Chondrocyte (in vitro differentiated cells): ENCODE measurements around the gene FBXW9. TPM values are rescaled to one million over a fixed set of nuclear protein-coding genes. Genes with fewer than 3 reads are reported as not detected.
"Not testable (repeated sequence)": the region's sequence is repeated elsewhere in the genome, so short reads cannot be mapped to it uniquely, and the experiment has no call there.

ENCODE experiments used
- DNase-seq: peaks from one replicate; pipeline ENCODE4 v3.0.0; 2021; ENCODE audit warnings: mixed read lengths, low spot score
- H3K27ac Mint-ChIP-seq: one replicate; pipeline ENCODE4 v1.8.0; 2021; ENCODE audit warnings: mild to moderate bottlenecking, moderate library complexity, mixed read lengths; ENCODE audit not compliant: unreplicated experiment
- H3K27me3 Mint-ChIP-seq: 2 replicates; pipeline ENCODE4 v1.8.0; 2021; ENCODE audit warnings: low read depth, mixed read lengths
- H3K36me3 Mint-ChIP-seq: 2 replicates; pipeline ENCODE4 v1.8.0; 2021; ENCODE audit warnings: low read depth, mixed read lengths
- H3K4me1 Mint-ChIP-seq: 2 replicates; pipeline ENCODE4 v1.8.0; 2021; ENCODE audit warnings: low read depth, mild to moderate bottlenecking, mixed read lengths
- H3K4me3 Mint-ChIP-seq: one replicate; pipeline ENCODE4 v1.8.0; 2021; ENCODE audit warnings: mild to moderate bottlenecking, moderate library complexity, mixed read lengths; ENCODE audit not compliant: unreplicated experiment
- H3K9me3 Mint-ChIP-seq: 2 replicates; pipeline ENCODE4 v1.8.0; 2021; ENCODE audit warnings: low read depth, mixed read lengths
- CTCF ChIP-seq: fragments of 200-600 bp; sonication (generic); IDR thresholded peaks from 2 replicates; pipeline ENCODE4 v1.5.0; 2021; ENCODE audit warnings: antibody characterized with exemption, mild to moderate bottlenecking, moderate library complexity
- total RNA-seq: library from RNA; stranded (reverse); gene quantifications from 3 replicates; pipeline ENCODE4 v1.2.1, GENCODE V29; 2021

FBXW9 gene
- total RNA-seq, 1 donor from 2014 or later: 5.0 TPM

- Mint-ChIP-seq H3K4me1 (peaks cover 40% of the 10 kb centered on the region), H3K4me3 (peak overlapping the region; percentile 92), H3K27me3 (no peaks in the 10 kb centered on the region), H3K27ac (peak overlapping the region; percentile 95), H3K36me3 (peaks cover 13% of the 10 kb centered on the region), H3K9me3 (no peaks in the 10 kb centered on the region)
- DNase-seq: no peak
- TF ChIP-seq CTCF: peak; percentile 65
Observed at GRCh38 chr19:12733369-12734214, 37.2 kb upstream of the FBXW9 start.

- Mint-ChIP-seq H3K4me3 (no peak overlapping the region), H3K4me1 (peaks cover 21% of the 10 kb centered on the region), H3K9me3 (no peaks in the 10 kb centered on the region), H3K27ac (no peak overlapping the region), H3K27me3 (no peaks in the 10 kb centered on the region), H3K36me3 (peaks cover 16% of the 10 kb centered on the region)
- no peak for DNase-seq
- no peak for TF ChIP-seq CTCF
Observed at GRCh38 chr19:12731337-12731736, 34.9 kb upstream of the FBXW9 start.

- Mint-ChIP-seq H3K4me1 (peaks cover 20% of the 10 kb centered on the region), H3K27me3 (no peaks in the 10 kb centered on the region), H3K27ac (no peak overlapping the region), H3K36me3 (peaks cover 16% of the 10 kb centered on the region), H3K4me3 (no peak overlapping the region), H3K9me3 (no peaks in the 10 kb centered on the region)
- TF ChIP-seq CTCF: no peak
- DNase-seq: no peak
Observed at GRCh38 chr19:12730064-12730463, 33.6 kb upstream of the FBXW9 start.

- Mint-ChIP-seq H3K27me3 (no peaks in the 10 kb centered on the region), H3K27ac (no peak overlapping the region), H3K4me3 (no peak overlapping the region), H3K36me3 (peaks cover 16% of the 10 kb centered on the region), H3K9me3 (no peaks in the 10 kb centered on the region), H3K4me1 (peaks cover 25% of the 10 kb centered on the region)
- TF ChIP-seq CTCF: no peak
- no peak for DNase-seq
Observed at GRCh38 chr19:12727745-12728433, 31.5 kb upstream of the FBXW9 start.

- DNase-seq: no peak
- H3K27ac Mint-ChIP-seq: no peak overlapping the region
- H3K36me3 Mint-ChIP-seq: peaks cover 14% of the 10 kb centered on the region
- H3K9me3 Mint-ChIP-seq: no peaks in the 10 kb centered on the region
- TF ChIP-seq CTCF: no peak
- peaks cover 19% of the 10 kb centered on the region for H3K4me1 Mint-ChIP-seq
- H3K27me3 Mint-ChIP-seq: no peaks in the 10 kb centered on the region
- no peak overlapping the region for H3K4me3 Mint-ChIP-seq
Observed at GRCh38 chr19:12726988-12727316, 30.5 kb upstream of the FBXW9 start.

GRCh38 chr19:12725612-12726011 is 29.2 kb upstream of the FBXW9 start:
- Mint-ChIP-seq H3K4me1 (peaks cover 27% of the 10 kb centered on the region), H3K36me3 (peaks cover 12% of the 10 kb centered on the region)
- not testable (repeated sequence) for DNase-seq, H3K27me3 Mint-ChIP-seq, H3K27ac Mint-ChIP-seq, H3K9me3 Mint-ChIP-seq, H3K4me3 Mint-ChIP-seq
